Measurements from ENCODE around the gene TAF6. TPM values are rescaled to one million over a fixed set of nuclear protein-coding genes. Genes with fewer than 3 reads are reported as not detected.

Gene TAF6
- total RNA-seq, 4 donors from 2014 or later: 37.1 to 74.3 (median 42.1) TPM

DNA sequence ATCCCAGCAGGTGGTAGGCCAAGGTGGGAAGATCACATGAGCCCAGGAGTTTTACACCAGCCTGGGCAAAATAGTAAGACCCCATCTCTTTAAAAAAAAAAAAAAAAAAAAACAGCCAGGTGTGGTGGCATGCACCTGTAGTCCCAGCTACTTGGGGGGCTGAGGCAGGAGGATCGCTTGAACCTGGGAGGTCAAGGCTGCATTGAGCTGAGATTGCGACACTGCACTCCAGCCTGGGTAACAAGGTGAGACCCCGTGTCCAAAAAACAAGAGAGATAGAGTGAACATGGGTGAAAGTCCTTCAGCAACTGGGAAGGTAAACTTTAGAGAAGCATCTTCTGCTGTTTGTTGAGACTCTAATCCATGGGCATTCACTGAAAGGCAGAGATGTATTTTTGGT is 23.3 kb upstream of the TAF6 start:
- intact Hi-C loops (cut with DNase I; ENCODE audit: low total_unique reads): no loop called here
- no peak for DNase-seq (ENCODE audit: low spot score in 2 of 2)
- 94 to 96% methylated on average over 3 of the region's 3 CpGs for WGBS, 2 donors
- H3K4me3 ChIP-seq (ENCODE audit: low read depth, poor library complexity, severe bottlenecking): no peak overlapping the region
- TF ChIP-seq POLR2A (IDR thresholded peaks at IDR 0.05) (no peak), CTCF (IDR thresholded peaks at IDR 0.05) (no peak)

GRCh38 chr7:100141555-100141949 is 22.4 kb upstream of the TAF6 start:
- 56% methylated on average over 3 of the region's 3 CpGs for WGBS, 2 donors
- intact Hi-C loops (cut with DNase I; ENCODE audit: low total_unique reads): no loop called here
- DNase-seq (ENCODE audit: low spot score in 2 of 2): no peak
- H3K4me3 ChIP-seq (ENCODE audit: low read depth, poor library complexity, severe bottlenecking): no peak overlapping the region
- TF ChIP-seq CTCF (IDR thresholded peaks at IDR 0.05) (no peak), POLR2A (IDR thresholded peaks at IDR 0.05) (no peak)

- DNase-seq (ENCODE audit: low spot score in 2 of 2): no peak
- no peak for TF ChIP-seq POLR2A (IDR thresholded peaks at IDR 0.05)
- TF ChIP-seq CTCF (IDR thresholded peaks at IDR 0.05): no peak
- 67 to 75% methylated on average over 13 of the region's 13 CpGs for WGBS, 2 donors
- no peak overlapping the region for H3K4me3 ChIP-seq (ENCODE audit: low read depth, poor library complexity, severe bottlenecking)
- intact Hi-C loops (cut with DNase I; ENCODE audit: low total_unique reads): loop anchor here (10.0 kb wide), 1 partner anchor 67 kb away; no protein-coding TSS in a partner anchor
These were observed 18.9 kb upstream of the TAF6 start for GRCh38 chr7:100137851-100138760.

- intact Hi-C loops (cut with DNase I; ENCODE audit: low total_unique reads): loop anchor here (10.0 kb wide), 1 partner anchor 72 kb away; no protein-coding TSS in a partner anchor
- DNase-seq (ENCODE audit: low spot score in 2 of 2): no peak
- no peak overlapping the region for H3K4me3 ChIP-seq (ENCODE audit: low read depth, poor library complexity, severe bottlenecking)
- 23 to 26% methylated on average over 3 of the region's 3 CpGs for WGBS, 2 donors
- peak in 1 of 3 donors; percentile 83 for TF ChIP-seq CTCF (IDR thresholded peaks at IDR 0.05)
- no peak for TF ChIP-seq POLR2A (IDR thresholded peaks at IDR 0.05)
These were observed 13.6 kb upstream of the TAF6 start for GRCh38 chr7:100132697-100133151.

DNA sequence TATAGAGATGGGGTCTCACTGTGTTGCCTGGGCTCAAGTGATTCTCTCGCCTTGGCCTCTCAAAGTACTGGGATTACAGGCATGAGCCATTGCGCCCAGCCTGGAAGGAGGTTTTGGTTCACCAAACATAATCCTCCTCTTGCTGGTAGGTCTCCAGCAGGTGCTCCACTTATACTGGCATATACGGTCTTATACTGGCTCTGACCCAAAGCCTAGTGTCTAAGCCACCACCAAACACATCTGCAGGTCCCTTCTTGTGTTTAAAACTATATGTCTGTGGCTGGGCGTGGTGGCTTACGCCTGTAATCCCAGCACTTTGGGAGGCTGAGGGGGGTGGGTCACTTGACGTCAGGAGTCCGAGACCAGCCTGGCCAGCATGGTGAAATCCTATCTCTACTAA is 13.0 kb upstream of the TAF6 start:
- intact Hi-C loops (cut with DNase I; ENCODE audit: low total_unique reads): loop anchor here (10.0 kb wide), 1 partner anchor 73 kb away; no protein-coding TSS in a partner anchor
- WGBS, 2 donors: 61 to 64% methylated on average over 7 of the region's 7 CpGs
- H3K4me3 ChIP-seq (ENCODE audit: low read depth, poor library complexity, severe bottlenecking): no peak overlapping the region
- TF ChIP-seq CTCF (IDR thresholded peaks at IDR 0.05): no peak
- TF ChIP-seq POLR2A (IDR thresholded peaks at IDR 0.05): no peak
- no peak for DNase-seq (ENCODE audit: low spot score in 2 of 2)
